Keratinocyte (primary cell): ENCODE results near the gene PFKM. TPM values are rescaled to one million over a fixed set of nuclear protein-coding genes. Genes with fewer than 3 reads are reported as not detected.

Source experiments
- DNase-seq: peaks from one replicate; pipeline ENCODE4 v3.0.0-alpha.2; 2011; ENCODE audit warnings: low read depth, missing footprints, low spot score
- FAIRE-seq: peaks from 2 replicates; lab custom pipeline; 2011; peaks lifted over from hg19 to GRCh38; lab: Jason Lieb, UNC
- H2AFZ ChIP-seq: 2 replicates; pipeline ENCODE4 v1.6.0; 2012; ENCODE audit warnings: low read length, control low read depth, inconsistent platforms; ENCODE audit not compliant: control insufficient read depth
- H3K27ac ChIP-seq: 2 replicates; pipeline ENCODE4 v1.5.1; 2011; ENCODE audit warnings: low read length; ENCODE audit not compliant: control insufficient read depth, insufficient read depth
- H3K27me3 ChIP-seq: 3 replicates; pipeline ENCODE4 v1.6.0; 2011; ENCODE audit warnings: low read length; ENCODE audit not compliant: control insufficient read depth, insufficient read depth; ENCODE audit errors: extremely low read depth
- H3K36me3 ChIP-seq, 2 experiments: 2 replicates in 1 of 2; 3 replicates in 1 of 2; pipeline ENCODE4 v1.5.1; 2011; ENCODE audit warnings: low read length in 2 of 2, mild to moderate bottlenecking in 1 of 2; ENCODE audit not compliant: control insufficient read depth in 2 of 2, insufficient read depth in 2 of 2; ENCODE audit errors: extremely low read depth in 1 of 2
- H3K4me1 ChIP-seq: 3 replicates; pipeline ENCODE4 v1.5.1; 2011; ENCODE audit warnings: low read length; ENCODE audit not compliant: control insufficient read depth, insufficient read depth; ENCODE audit errors: extremely low read depth
- H3K4me2 ChIP-seq: 3 replicates; pipeline ENCODE4 v1.6.0; 2011; ENCODE audit warnings: low read depth, low read length; ENCODE audit not compliant: control insufficient read depth, insufficient read depth; ENCODE audit errors: extremely low read depth
- H3K4me3 ChIP-seq, 3 experiments: fragments of 200-600 bp in 1 of 3; sonication (generic) in 1 of 3; 2 replicates in 2 of 3; 3 replicates in 1 of 3; pipeline ENCODE4 v1.5.1; 2011 to 2016; ENCODE audit warnings: low read length in 3 of 3, mild to moderate bottlenecking in 3 of 3, control low read depth in 2 of 3, inconsistent platforms in 1 of 3, low read depth in 1 of 3, mixed read lengths in 1 of 3, mixed run types in 1 of 3, moderate library complexity in 1 of 3; ENCODE audit not compliant: control insufficient read depth in 2 of 3, insufficient read depth in 2 of 3; ENCODE audit errors: extremely low read depth in 1 of 3
- H3K79me2 ChIP-seq: 2 replicates; pipeline ENCODE4 v1.6.0; 2012; ENCODE audit warnings: low read length; ENCODE audit not compliant: control insufficient read depth, insufficient read depth
- H3K9ac ChIP-seq: 3 replicates; pipeline ENCODE4 v1.6.0; 2011; ENCODE audit warnings: low read length; ENCODE audit not compliant: control insufficient read depth, insufficient read depth; ENCODE audit errors: extremely low read depth
- H3K9me1 ChIP-seq: 3 replicates; pipeline ENCODE4 v1.6.0; 2011; ENCODE audit warnings: low read length; ENCODE audit not compliant: control insufficient read depth, insufficient read depth; ENCODE audit errors: extremely low read depth
- H3K9me3 ChIP-seq: 2 replicates; pipeline ENCODE4 v1.5.1; 2012; ENCODE audit warnings: low read depth, low read length; ENCODE audit not compliant: control insufficient read depth
- H4K20me1 ChIP-seq: 3 replicates; pipeline ENCODE4 v1.6.0; 2011; ENCODE audit warnings: low read length; ENCODE audit not compliant: control insufficient read depth, insufficient read depth; ENCODE audit errors: extremely low read depth
- CTCF ChIP-seq, 3 experiments: IDR thresholded peaks in 1 of 3; conservative IDR thresholded peaks in 1 of 3; optimal IDR thresholded peaks in 1 of 3; 2 replicates in 2 of 3; 3 replicates in 1 of 3; pipeline versions ENCODE3 to v1.5.1; 2011; ENCODE audit warnings: low read length in 3 of 3, mild to moderate bottlenecking in 3 of 3, moderate library complexity in 2 of 3, control low read depth in 1 of 3, inconsistent platforms in 1 of 3; ENCODE audit not compliant: insufficient read depth in 2 of 3; ENCODE audit errors: extremely low read depth in 1 of 3
- EZH2 ChIP-seq: IDR thresholded peaks from one replicate; pipeline ENCODE4 v1.6.1; 2012; ENCODE audit warnings: inconsistent platforms, mild to moderate bottlenecking, low read length, moderate library complexity
- dilution Hi-C: fragments of 300-500 bp; cut with MboI; formaldehyde crosslinking; loops from one replicate; pipeline ENCODE4 v1.7.0; 2020; ENCODE audit warnings: low sequenced_read_pairs; ENCODE audit not compliant: extremely low pct_ligation_motif_present
- polyA plus RNA-seq, 5 experiments: library from polyadenylated mRNA; depleted of rRNA in 3 of 5; stranded (reverse) in 3 of 5; stranded (forward) in 1 of 5; unstranded in 1 of 5; fragments of >200 nt; gene quantifications; 1 replicate in 1 of 5; 2 replicates in 3 of 5; 3 replicates in 1 of 5; pipeline versions ENCODE4 v1.2.1 to v1.2.3, GENCODE V29; 2011 to 2012; ENCODE audit warnings: missing spikeins in 2 of 5, low read depth in 1 of 5, low replicate concordance in 1 of 5

PFKM gene
- polyA plus RNA-seq, 1 donor (not counting 4 experiments of a cell fraction or from before 2014, with no cell fraction given): 67.9 TPM

- Histone ChIP-seq H3K36me3 (no peaks in the 10 kb centered on the region), H3K4me1 (no peaks in the 10 kb centered on the region), H2AFZ (no peak overlapping the region), H3K9ac (no peak overlapping the region), H3K9me3 (no peaks in the 10 kb centered on the region), H3K4me3 (no peak overlapping the region), H3K4me2 (no peak overlapping the region), H3K27ac (no peak overlapping the region), H3K27me3 (no peaks in the 10 kb centered on the region), H3K79me2 (no peaks in the 10 kb centered on the region), H3K9me1 (no peaks in the 10 kb centered on the region), H4K20me1 (no peaks in the 10 kb centered on the region)
- FAIRE-seq: no peak
- DNase-seq: no peak
- dilution Hi-C loops: no loop called here
- TF ChIP-seq EZH2 (no peak), CTCF (optimal IDR thresholded peaks at IDR 0.05 in 1 of 3, IDR thresholded peaks at IDR 0.05 in 1 of 3, conservative IDR thresholded peaks at IDR 0.05 in 1 of 3; ENCODE audit: extremely low read depth in 1 of 3, insufficient read depth in 2 of 3, low read length in 3 of 3) (no peak)
Measured at GRCh38 chr12:48169011-48169410, 49.8 kb downstream of the PFKM start.

GRCh38 chr12:48175613-48176416, 56.7 kb downstream of the PFKM start:
- TF ChIP-seq CTCF (optimal IDR thresholded peaks at IDR 0.05 in 1 of 3, IDR thresholded peaks at IDR 0.05 in 1 of 3, conservative IDR thresholded peaks at IDR 0.05 in 1 of 3; ENCODE audit: extremely low read depth in 1 of 3, insufficient read depth in 2 of 3, low read length in 3 of 3) (no peak), EZH2 (no peak)
- no peaks in the 10 kb centered on the region for H3K9me3 ChIP-seq
- H4K20me1 ChIP-seq: no peaks in the 10 kb centered on the region
- dilution Hi-C loops: no loop called here
- peak overlapping the region; percentile 26 for H2AFZ ChIP-seq
- peak overlapping the region; percentile 10 for H3K4me2 ChIP-seq
- H3K27ac ChIP-seq: no peak overlapping the region
- no peaks in the 10 kb centered on the region for H3K36me3 ChIP-seq
- no peaks in the 10 kb centered on the region for H3K9me1 ChIP-seq
- DNase-seq (no peak), FAIRE-seq (no peak)
- no peak overlapping the region for H3K4me3 ChIP-seq
- no peaks in the 10 kb centered on the region for H3K79me2 ChIP-seq
- peaks cover 15% of the 10 kb centered on the region for H3K27me3 ChIP-seq
- H3K4me1 ChIP-seq: no peaks in the 10 kb centered on the region
- H3K9ac ChIP-seq: no peak overlapping the region
